Measurements from ENCODE around the gene GAGE10.
A peak's percentile ranks its signal among the peaks of the same experiment; 100 is the strongest.
"Not testable (repeated sequence)": the region's sequence is repeated elsewhere in the genome, so short reads cannot be mapped to it uniquely, and the experiment has no call there.

Gene GAGE10

DNA sequence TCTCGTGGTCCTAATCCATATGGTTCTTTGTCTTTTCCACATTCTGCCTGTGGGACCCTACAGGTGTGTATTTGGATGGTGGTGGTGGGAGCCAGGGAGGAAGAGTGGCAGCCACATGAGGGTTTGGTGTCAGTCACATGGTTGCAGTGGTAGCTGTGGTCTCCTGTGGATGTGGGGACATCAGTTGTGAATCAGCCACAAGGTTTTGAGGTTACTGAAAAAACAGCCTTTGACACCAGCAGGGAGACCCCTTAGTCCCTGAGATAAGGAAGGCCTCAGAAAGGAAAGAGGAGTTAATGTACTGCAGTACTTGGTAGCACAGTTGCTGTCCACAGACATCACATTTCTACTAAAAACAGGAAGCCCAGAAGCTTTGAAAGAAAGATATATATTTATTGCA, 15.8 kb upstream of the GAGE10 start:
- H3K27me3 Mint-ChIP-seq: no peaks in the 10 kb centered on the region
- DNase-seq: no peak
- no peaks in the 10 kb centered on the region for H3K9me3 Mint-ChIP-seq
- H3K27ac Mint-ChIP-seq: peak overlapping the region; percentile 34
- CTCF ChIA-PET: interaction anchor here (1.4 kb wide), 1 partner anchor 95 kb away, joined by 8 read pairs; no protein-coding TSS in a partner anchor
- H3K36me3 Mint-ChIP-seq: peaks cover 12% of the 10 kb centered on the region
- H3K4me1 Mint-ChIP-seq: peaks cover 36% of the 10 kb centered on the region
- H3K4me3 Mint-ChIP-seq: no peak overlapping the region

DNA sequence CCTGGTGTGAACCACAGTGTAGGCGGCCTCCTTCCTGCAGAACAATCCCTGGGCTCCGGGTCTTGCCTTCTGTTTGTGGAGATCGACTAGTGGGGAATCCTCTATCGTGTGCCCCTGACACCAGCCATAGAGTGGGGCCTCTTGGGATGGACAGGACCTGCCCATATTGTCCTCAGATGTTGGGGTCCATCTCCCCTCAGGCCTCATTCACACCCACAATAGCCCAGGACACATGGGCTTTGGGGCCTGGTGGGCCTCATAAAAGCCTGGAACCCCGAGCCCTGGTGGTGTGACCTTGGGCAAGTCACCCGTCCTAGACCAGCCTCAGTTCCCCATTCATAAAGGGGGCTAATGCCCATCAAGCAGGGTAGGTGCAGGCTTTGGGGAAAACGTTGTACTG, 13.2 kb upstream of the GAGE10 start:
- CTCF ChIA-PET: no interaction called here
- Mint-ChIP-seq H3K36me3 (peaks cover 10% of the 10 kb centered on the region), H3K4me3 (no peak overlapping the region), H3K27ac (no peak overlapping the region), H3K9me3 (no peaks in the 10 kb centered on the region), H3K27me3 (no peaks in the 10 kb centered on the region), H3K4me1 (peaks cover 32% of the 10 kb centered on the region)
- DNase-seq: no peak

DNA sequence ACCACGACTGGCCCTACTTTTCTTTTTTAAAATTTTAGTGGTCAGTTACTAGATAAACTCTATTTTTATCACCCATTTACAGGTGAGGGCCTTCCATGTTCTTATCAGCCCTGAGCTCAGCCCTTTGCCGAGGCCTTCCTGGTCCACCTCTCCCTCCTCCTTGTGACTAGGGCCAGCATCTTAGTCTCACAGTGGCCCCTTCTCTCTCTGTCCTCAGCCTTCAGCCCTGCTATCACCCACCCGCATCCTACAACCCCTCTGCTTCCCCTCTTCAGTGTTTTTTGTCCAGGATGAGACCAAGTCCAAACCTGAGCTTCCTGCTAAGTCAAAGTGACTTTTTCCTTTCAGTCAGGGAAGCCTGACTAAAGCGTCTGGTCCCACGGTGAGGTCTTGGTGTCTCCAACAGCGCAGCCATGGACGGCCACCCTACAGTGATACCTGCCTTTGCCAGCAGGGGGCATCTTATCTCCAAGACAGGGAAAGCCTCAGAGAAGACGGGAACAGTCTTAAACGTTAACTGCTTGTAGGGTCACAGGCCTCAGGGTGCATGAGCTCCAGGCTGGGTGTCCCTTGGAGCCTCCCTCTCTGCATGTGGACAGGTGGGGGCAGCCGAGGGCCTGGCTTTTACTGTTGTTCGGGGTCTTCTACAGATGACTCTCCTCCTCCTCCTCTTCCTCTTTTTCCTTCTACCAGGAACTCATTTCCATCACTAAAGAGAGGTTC, 11.7 kb upstream of the GAGE10 start:
- Mint-ChIP-seq H3K27me3 (no peaks in the 10 kb centered on the region), H3K27ac (no peak overlapping the region), H3K36me3 (peaks cover 10% of the 10 kb centered on the region), H3K4me3 (no peak overlapping the region), H3K9me3 (no peaks in the 10 kb centered on the region), H3K4me1 (peaks cover 32% of the 10 kb centered on the region)
- DNase-seq: peak; percentile 81
- CTCF ChIA-PET: interaction anchor here (0.6 to 1.5 kb wide), 4 partner anchors 16 to 463 kb away, joined by 3 to 6 read pairs (median 4); no protein-coding TSS in a partner anchor

DNA sequence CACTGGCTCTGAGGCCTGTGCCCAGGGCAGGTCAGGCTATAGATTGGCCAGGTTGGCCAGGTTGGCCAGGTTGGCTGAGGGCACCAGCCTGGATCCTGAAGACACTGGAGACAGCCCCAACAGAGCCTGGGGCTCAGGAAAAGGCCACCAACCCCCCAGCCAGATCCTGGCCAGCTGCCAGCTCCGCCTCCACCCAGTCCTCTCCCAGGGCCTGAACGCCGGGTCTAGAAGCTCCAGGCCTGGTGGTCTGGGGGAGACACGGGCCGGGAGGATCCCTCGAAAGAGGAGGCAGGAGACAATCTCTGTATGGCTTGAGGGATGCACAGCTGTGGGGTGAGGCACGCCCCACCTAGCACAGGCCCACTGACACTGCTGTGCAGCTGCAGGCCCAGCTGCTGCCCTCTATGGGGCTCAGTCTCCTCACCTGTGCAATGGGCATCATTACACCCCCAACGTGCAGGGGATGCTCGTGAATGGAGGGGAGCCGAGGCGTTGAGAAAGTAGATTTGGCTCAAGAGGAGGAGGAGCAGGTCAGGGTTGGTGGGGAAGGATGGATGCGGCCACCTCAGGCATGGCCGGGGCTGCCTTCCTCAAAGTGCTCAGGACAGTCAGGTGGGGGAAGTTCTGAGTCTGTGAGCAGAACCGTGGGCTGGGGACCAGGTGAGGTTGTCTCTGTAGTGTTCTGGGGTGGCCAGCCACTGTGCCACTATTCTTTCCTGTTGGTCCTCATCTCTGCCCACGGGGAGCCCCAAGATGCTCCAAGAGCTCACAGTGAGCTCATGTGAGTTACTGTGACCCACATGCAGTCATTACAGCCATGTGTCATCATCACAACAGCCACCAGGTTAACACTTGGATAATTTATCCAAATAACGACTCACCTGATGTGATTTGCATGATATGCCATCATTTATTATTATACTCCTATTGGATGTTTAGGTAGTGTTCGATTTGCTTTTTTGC, 10.8 kb upstream of the GAGE10 start:
- H3K36me3 Mint-ChIP-seq: peaks cover 3% of the 10 kb centered on the region
- no peak for DNase-seq
- H3K4me1 Mint-ChIP-seq: peaks cover 24% of the 10 kb centered on the region
- no peaks in the 10 kb centered on the region for H3K9me3 Mint-ChIP-seq
- H3K4me3 Mint-ChIP-seq: no peak overlapping the region
- CTCF ChIA-PET: interaction anchor here (1.2 to 1.5 kb wide), 2 partner anchors 19 to 462 kb away, joined by 5 to 6 read pairs; no protein-coding TSS in a partner anchor
- H3K27me3 Mint-ChIP-seq: no peaks in the 10 kb centered on the region
- no peak overlapping the region for H3K27ac Mint-ChIP-seq

DNA sequence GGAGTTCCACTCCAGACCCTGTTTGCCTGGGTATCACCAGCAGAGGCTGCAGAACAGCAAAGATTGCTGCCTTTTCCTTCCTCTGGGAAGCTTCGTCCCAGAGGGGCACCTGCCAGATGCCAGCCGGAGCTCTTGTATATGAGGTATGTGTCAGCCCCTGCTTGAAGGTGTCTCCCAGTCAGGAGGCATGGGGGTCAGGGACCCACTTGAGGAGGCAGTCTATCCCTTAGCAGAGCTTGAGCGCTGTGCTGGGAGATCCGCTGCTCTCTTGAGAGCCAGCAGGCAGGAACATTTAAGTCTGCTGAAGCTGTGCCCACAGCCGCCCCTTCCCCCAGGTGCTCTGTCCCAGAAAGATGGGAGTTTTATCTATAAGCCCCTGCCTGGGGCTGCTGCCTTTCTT, 4.2 kb upstream of the GAGE10 start:
- H3K4me1 Mint-ChIP-seq, CTCF ChIA-PET, DNase-seq, H3K36me3 Mint-ChIP-seq, H3K4me3 Mint-ChIP-seq, H3K27me3 Mint-ChIP-seq, H3K9me3 Mint-ChIP-seq, H3K27ac Mint-ChIP-seq: not testable (repeated sequence)

DNA sequence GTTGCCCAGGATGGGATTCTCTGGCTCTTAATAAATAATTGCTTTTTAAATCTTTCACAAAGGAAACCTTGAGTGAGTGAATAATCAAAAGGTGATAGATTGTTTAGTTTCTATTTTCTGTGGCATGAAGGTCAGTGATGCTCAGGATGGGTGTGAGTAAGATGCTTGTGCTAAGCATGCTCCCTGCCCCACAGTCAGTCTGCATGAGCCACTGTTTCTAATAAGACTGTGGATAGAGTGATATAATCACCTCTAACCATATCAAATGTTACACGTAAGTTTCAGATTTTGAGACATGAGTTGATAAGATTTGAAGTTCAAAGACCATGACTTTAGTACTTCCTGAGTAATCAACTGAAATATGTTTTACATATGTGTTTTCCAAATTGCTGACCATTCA, 2.7 kb upstream of the GAGE10 start:
- Mint-ChIP-seq H3K36me3 (no peaks in the 10 kb centered on the region), H3K27me3 (peaks cover 10% of the 10 kb centered on the region), H3K4me3 (no peak overlapping the region), H3K4me1 (no peaks in the 10 kb centered on the region), H3K9me3 (no peaks in the 10 kb centered on the region), H3K27ac (no peak overlapping the region)
- CTCF ChIA-PET: no interaction called here
- no peak for DNase-seq

DNA sequence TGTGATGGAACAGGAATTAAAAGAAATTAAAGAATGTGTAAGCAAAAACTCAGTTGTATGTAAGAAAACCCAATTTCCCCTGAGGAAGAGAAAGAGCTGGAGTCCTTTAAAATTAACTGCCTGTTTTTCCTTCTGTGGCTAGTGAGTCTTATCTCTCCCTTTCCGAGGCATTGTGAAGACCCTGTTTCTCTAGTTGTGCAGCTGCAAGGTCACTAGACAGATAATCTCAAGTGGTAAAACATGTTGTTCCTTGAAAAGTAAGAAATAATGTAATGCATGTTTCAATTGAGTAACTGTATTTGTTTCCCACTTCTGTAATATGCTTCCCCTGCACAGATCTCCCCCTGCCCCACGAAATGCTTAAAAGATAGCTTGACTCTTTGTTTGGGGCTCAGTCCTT, 4.3 kb downstream of the GAGE10 start:
- H3K36me3 Mint-ChIP-seq, H3K4me3 Mint-ChIP-seq, H3K9me3 Mint-ChIP-seq, H3K27me3 Mint-ChIP-seq, DNase-seq: not testable (repeated sequence)
- CTCF ChIA-PET: interaction anchor here (1.4 to 2.5 kb wide), 2 partner anchors 16 to 115 kb away, joined by 4 to 6 read pairs; no protein-coding TSS in a partner anchor
- H3K4me1 Mint-ChIP-seq: peaks cover 27% of the 10 kb centered on the region
- H3K27ac Mint-ChIP-seq: peak overlapping the region; percentile 11

DNA sequence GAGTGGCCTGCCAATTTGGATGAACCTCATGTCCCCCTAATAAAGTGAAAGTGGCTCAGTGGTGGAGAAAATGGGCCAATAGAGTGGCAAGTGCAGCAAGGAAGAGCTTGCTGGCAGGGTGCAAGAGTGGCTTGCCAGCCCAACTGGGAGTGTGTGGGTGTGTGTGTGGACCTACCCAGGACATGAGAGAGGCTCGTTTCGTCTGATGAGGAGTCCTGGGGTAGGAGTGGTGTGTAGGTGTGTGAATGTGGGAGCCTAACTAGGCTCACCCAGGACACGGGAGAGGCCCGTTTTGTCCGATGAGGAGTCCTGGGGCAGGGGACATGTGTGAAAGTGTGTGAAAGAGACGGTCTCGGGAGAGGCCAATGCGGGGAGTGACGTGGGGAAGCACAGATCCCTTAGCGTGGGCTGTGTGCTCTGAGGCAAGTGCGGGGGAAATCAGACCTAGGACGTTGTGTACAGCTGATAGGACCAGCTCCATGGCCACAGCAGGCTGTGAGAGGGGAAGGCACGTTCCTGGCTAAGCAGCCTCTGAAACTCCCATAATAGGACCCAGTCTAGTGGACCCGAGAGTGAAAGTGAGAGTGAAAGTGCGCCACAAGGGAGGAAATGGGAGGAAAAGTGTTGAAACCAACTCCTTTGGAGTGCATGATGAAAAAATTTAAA, 5.3 kb downstream of the GAGE10 start:
- no peaks in the 10 kb centered on the region for H3K9me3 Mint-ChIP-seq
- peaks cover 27% of the 10 kb centered on the region for H3K4me1 Mint-ChIP-seq
- H3K4me3 Mint-ChIP-seq: peak overlapping the region; percentile 64
- peak overlapping the region; percentile 95 for H3K27ac Mint-ChIP-seq
- CTCF ChIA-PET: interaction anchor here (1.4 to 2.5 kb wide), 2 partner anchors 17 to 116 kb away, joined by 4 to 6 read pairs; no protein-coding TSS in a partner anchor
- peaks cover 7% of the 10 kb centered on the region for H3K27me3 Mint-ChIP-seq
- peak; percentile 59 for DNase-seq
- H3K36me3 Mint-ChIP-seq: no peaks in the 10 kb centered on the region

DNA sequence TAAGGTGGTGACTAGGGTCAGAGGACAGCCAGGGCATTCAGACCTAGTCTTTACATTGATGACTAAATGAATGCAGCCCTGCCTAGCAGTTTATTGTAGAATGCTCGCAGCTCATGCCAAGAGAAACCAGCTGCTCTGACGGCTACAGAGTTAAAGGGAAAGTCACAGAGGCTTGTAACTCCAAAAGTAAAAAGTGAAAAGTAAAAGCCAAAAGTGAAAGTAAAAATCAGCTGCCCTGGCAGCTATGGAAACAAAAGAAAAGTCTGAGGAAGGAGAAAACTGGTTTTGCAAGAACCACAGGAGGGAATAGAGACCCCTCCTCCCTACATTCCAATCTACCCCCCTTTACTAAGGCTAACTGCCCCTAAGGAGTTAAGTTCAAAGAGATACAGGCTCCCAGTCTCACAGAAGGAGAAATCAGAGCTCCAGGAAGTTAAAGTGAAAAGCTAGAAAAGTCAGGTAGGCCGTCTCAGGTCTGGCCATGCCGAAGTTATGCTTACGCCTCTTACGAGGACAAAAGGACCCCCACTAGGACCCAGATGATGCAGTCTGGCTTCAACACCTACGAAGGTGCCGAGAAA, 6.0 kb downstream of the GAGE10 start:
- peak; percentile 25 for DNase-seq
- Mint-ChIP-seq H3K4me1 (peaks cover 27% of the 10 kb centered on the region), H3K27ac (peak overlapping the region; percentile 95), H3K9me3 (no peaks in the 10 kb centered on the region), H3K4me3 (peak overlapping the region; percentile 64), H3K27me3 (peaks cover 7% of the 10 kb centered on the region), H3K36me3 (no peaks in the 10 kb centered on the region)
- CTCF ChIA-PET: interaction anchor here (2.5 kb wide), 1 partner anchor 117 kb away, joined by 6 read pairs; no protein-coding TSS in a partner anchor

DNA sequence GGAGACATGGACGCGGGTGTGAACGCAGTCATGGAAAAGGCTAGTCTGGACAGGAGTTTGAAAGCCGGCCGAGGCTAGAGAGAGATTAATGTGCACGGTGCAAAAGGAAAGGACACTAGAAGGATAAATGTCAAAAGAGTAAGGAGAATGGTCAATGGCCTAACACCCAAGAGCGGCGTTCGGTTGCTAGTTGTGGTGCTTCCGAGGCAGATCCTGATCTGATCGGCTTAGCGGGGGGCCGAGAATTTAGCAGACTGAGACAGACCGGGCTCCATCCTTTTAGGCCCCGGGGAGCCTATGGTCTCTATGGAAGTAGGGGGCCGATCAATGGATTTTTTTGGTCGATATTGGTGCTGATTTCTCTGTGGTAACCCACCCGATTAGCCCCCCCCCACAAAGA, 6.9 kb downstream of the GAGE10 start:
- Mint-ChIP-seq H3K36me3 (no peaks in the 10 kb centered on the region), H3K27me3 (peaks cover 7% of the 10 kb centered on the region), H3K4me1 (peaks cover 27% of the 10 kb centered on the region), H3K4me3 (no peak overlapping the region), H3K27ac (no peak overlapping the region), H3K9me3 (no peaks in the 10 kb centered on the region)
- no peak for DNase-seq
- CTCF ChIA-PET: no interaction called here

DNA sequence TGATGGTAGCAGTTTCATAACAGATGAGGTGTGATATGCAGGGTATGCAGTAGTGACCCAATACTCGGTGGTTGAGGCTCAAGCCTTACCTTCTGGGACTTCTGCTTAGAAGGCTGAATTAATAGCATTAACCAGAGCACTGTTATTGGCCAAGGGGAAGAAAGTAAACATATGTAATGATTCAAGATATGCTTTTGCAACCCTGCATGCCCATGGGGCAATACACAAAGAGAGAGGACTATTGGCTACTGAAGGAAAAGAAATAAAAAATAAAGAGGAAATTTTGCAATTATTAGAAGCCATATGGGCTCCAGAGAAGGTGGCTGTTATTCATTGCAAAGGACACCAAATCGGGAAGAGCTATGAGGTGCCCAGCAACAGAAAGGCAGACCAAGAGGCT, 8.7 kb downstream of the GAGE10 start:
- H3K27me3 Mint-ChIP-seq: peaks cover 7% of the 10 kb centered on the region
- no peaks in the 10 kb centered on the region for H3K36me3 Mint-ChIP-seq
- DNase-seq: no peak
- no peaks in the 10 kb centered on the region for H3K9me3 Mint-ChIP-seq
- CTCF ChIA-PET: no interaction called here
- peaks cover 27% of the 10 kb centered on the region for H3K4me1 Mint-ChIP-seq
- no peak overlapping the region for H3K4me3 Mint-ChIP-seq
- H3K27ac Mint-ChIP-seq: no peak overlapping the region

DNA sequence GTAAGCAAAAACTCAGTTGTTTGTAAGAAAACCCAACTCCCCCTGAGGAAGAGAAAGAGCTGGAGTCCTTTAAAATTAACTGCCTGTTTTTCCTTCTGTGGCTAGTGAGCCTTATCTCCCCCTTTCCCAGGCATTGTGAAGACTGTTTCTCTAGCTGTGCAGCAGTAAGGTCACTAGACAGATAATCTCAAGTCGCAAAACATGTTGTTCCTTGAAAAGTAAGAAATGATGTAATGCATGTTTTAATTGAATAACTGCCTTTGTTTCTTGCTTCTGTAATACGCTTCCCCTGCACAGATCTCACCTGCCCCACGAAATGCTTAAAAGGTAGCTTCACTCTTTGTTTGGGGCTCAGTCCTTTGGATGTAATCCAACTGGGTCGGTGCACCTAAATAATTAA, 12.6 kb downstream of the GAGE10 start:
- no peaks in the 10 kb centered on the region for H3K36me3 Mint-ChIP-seq
- DNase-seq: no peak
- no peaks in the 10 kb centered on the region for H3K27me3 Mint-ChIP-seq
- no peak overlapping the region for H3K4me3 Mint-ChIP-seq
- CTCF ChIA-PET: no interaction called here
- H3K4me1 Mint-ChIP-seq: no peaks in the 10 kb centered on the region
- H3K27ac Mint-ChIP-seq: no peak overlapping the region
- H3K9me3 Mint-ChIP-seq: no peaks in the 10 kb centered on the region

DNA sequence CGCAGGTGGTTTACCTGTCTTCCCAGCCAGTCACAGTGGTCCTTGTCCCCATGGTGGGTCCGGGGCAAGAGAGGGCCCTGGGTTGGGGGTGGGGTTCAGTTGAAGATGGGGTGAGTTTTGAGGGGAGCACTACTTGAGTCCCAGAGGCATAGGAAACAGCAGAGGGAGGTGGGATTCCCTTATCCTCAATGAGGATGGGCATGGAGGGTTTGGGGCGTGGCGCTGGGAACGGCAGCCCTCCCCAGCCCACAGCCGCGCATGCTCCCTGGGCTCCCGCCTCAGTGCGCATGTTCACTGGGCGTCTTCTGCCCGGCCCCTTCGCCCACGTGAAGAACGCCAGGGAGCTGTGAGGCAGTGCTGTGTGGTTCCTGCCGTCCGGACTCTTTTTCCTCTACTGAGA, 18.3 kb downstream of the GAGE10 start, which contains the start of gene GAGE12J:
Gene GAGE12J (plus strand): TSS at position 301 of the 400 bp plus-strand sequence. CDS start 1,157 bp downstream, outside the sequence.
- H3K4me3 Mint-ChIP-seq, H3K9me3 Mint-ChIP-seq, H3K4me1 Mint-ChIP-seq, H3K27ac Mint-ChIP-seq, CTCF ChIA-PET, H3K36me3 Mint-ChIP-seq, DNase-seq, H3K27me3 Mint-ChIP-seq: not testable (repeated sequence)

DNA sequence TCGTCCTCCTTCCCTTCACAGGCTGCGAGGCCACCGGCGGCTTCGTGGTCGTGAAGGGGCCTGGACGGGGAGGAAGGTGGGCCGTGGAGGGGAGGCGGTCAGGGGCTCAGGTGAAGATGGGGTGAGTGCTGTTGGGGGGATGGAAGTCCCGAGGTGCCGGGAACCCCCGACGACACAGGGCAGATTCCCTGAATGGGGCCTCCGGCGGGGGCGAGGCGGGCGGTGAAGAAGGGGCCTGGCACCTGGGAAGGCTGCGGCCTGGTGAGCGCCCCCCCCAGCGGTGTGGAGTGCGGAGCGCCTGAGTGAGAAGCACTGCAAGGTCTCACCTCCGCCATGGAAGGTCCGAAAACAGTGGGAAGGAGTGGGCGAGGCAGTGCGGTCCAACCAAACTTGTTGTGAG, 18.8 kb downstream of the GAGE10 start:
- DNase-seq, H3K9me3 Mint-ChIP-seq, H3K4me1 Mint-ChIP-seq, H3K27ac Mint-ChIP-seq, H3K4me3 Mint-ChIP-seq, CTCF ChIA-PET, H3K36me3 Mint-ChIP-seq, H3K27me3 Mint-ChIP-seq: not testable (repeated sequence)
